GM23248 (cell line): Measurements from ENCODE around the gene EPPIN.

Experiments
- EZH2 ChIP-seq: fragments of 200-600 bp; sonication (generic); IDR thresholded peaks from 2 replicates; pipeline ENCODE4 v1.6.1; 2018; ENCODE audit warnings: antibody characterized with exemption, mild to moderate bottlenecking; ENCODE audit not compliant: insufficient read depth, poor library complexity, severe bottlenecking
- EZH2phosphoT487 ChIP-seq: fragments of 200-600 bp; sonication (generic); IDR thresholded peaks from 2 replicates; pipeline ENCODE4 v1.6.1; 2018; ENCODE audit warnings: antibody characterized with exemption, moderate library complexity, mild to moderate bottlenecking, low read depth; ENCODE audit not compliant: insufficient read depth

DNA sequence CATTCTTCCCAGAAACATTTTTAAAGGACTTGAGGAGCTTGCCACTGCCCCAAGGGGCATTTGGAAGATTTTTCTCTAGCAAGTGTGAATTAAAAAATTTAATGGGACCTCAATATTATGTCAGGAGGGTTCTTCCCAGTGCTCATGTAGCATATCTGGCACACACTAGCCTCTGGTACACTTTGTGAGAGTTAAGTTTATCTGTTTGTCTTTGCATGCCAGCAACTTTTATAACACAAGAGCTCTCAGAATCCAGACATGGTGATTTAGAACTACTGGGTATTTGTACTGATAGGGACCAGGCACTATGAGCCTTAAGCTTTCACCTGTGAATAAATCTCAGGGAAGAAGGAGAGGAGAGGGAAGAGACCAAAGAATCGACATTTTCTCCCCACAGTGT lies 44.6 kb downstream of the EPPIN start:
- TF ChIP-seq EZH2 (no peak), EZH2phosphoT487 (no peak)
